BLaER1 (cell line): ENCODE measurements around the gene LUC7L2.
"Not testable (repeated sequence)": the region's sequence is repeated elsewhere in the genome, so short reads cannot be mapped to it uniquely, and the experiment has no call there.

ENCODE experiments used
- H3K27ac ChIP-seq: shearing (Covaris generic); formaldehyde crosslinking; 2 replicates; pipeline ENCODE4 v1.8.1; 2022
- H3K27me3 ChIP-seq: shearing (Covaris generic); formaldehyde crosslinking; 2 replicates; pipeline ENCODE4 v1.8.1; 2022
- H3K36me3 ChIP-seq: shearing (Covaris generic); formaldehyde crosslinking; 2 replicates; pipeline ENCODE4 v1.8.1; 2022
- H3K4me1 ChIP-seq: shearing (Covaris generic); formaldehyde crosslinking; 2 replicates; pipeline ENCODE4 v1.8.1; 2022
- H3K4me2 ChIP-seq: shearing (Covaris generic); formaldehyde crosslinking; 2 replicates; pipeline ENCODE4 v1.8.1; 2022
- H3K4me3 ChIP-seq: shearing (Covaris generic); formaldehyde crosslinking; 2 replicates; pipeline ENCODE4 v1.8.1; 2022
- H3K9ac ChIP-seq: shearing (Covaris generic); formaldehyde crosslinking; 2 replicates; pipeline ENCODE4 v1.8.1; 2022
- H3K9me3 ChIP-seq: shearing (Covaris generic); formaldehyde crosslinking; 2 replicates; pipeline ENCODE4 v1.8.1; 2022
- H4K20me1 ChIP-seq: shearing (Covaris generic); formaldehyde crosslinking; 2 replicates; pipeline ENCODE4 v1.8.1; 2022
- Cebpa-rat ChIP-seq: shearing (Covaris generic); IDR thresholded peaks from 2 replicates; pipeline ENCODE4 v1.8.1; 2022

The LUC7L2 gene

DNA sequence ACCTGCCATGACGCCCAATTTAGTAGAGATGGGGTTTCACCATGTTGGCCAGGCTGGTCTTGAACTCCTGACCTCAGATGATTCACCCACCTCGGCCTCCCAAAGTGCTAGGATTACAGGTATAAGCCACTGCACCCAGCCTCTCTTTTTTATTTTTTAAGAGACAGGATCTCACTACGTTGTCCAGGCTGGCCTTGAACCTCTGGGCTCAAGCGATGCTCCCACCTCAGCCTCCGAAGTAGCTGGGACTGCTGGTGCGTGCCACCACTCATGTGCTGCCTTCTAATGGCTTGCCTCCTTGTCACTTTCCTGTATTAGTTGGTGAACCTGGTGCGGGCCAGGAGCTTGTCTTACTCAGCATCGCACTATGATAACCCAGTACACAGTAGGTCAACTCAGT, 96.8 kb downstream of the LUC7L2 start:
- Histone ChIP-seq H3K4me3 (no peak overlapping the region), H3K36me3 (no peaks in the 10 kb centered on the region)
- TF ChIP-seq Cebpa-rat: no peak

DNA sequence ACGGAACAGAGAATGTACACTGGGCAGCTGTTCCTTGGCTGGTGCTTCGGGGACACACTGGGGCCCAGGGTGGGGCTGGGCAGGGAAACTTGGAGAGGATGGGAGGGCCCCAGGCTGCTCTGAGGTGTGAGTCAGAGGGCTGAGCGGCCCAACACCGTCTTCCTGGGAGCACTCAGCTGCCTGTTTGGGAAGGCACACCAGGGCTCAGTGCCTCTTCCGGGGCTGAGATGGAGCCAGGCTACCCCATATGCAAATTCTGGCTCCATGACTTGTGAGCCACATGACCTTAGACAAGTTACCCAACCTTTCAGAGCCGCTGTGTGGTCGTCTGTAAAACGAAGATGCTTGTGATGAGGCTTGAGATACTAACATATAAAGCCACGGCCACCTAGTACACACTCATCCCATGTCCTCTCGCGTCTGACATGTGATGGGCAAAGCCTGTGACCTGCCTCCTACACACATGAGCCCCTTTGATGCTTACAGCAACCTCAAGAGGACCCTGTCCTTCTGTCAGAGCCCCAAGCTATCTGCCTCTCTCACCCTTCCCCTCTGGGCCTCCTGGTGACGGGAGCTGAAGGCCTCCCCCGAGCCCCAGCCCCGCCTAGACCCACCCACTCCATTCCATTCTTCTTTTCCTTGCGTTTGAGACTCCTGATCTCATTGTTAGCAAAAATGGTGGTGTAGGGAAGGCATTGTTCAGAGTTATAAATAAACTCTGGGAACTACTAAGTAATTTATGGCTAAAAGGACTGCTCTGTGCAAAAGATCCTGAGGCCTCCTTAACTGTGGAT, 97.7 kb downstream of the LUC7L2 start:
- Histone ChIP-seq H3K4me2 (no peak overlapping the region), H3K9me3 (no peaks in the 10 kb centered on the region), H3K9ac (no peak overlapping the region), H3K36me3 (no peaks in the 10 kb centered on the region), H3K27me3 (no peaks in the 10 kb centered on the region), H3K4me1 (no peaks in the 10 kb centered on the region), H4K20me1 (no peaks in the 10 kb centered on the region), H3K27ac (no peak overlapping the region), H3K4me3 (no peak overlapping the region)
- no peak for TF ChIP-seq Cebpa-rat

More for the DNA sequence above, 96.8 kb downstream of the LUC7L2 start:
- no peaks in the 10 kb centered on the region for H4K20me1 ChIP-seq
- no peaks in the 10 kb centered on the region for H3K27me3 ChIP-seq
- H3K27ac ChIP-seq: no peak overlapping the region
- H3K4me2 ChIP-seq: no peak overlapping the region
- no peaks in the 10 kb centered on the region for H3K4me1 ChIP-seq
- H3K9me3 ChIP-seq: no peaks in the 10 kb centered on the region
- H3K9ac ChIP-seq: no peak overlapping the region

DNA sequence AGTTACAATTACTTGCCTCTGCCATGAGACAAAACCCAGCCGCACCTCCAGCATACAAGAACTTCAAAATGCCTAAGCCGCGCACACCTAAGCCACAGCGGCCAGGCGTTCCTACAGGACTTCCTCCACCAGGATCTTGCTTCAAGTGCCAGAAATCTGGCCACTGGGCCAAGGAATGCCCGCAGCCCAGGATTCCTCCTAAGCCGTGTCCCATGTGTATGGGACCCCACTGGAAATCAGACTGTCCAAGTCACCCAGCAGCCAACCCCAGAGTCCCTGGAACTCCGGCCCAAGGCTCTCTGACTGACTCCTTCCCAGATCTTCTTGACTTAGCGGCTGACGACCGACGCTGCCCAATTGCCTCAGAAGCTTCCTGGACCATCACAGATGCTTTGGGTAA, 103.7 kb downstream of the LUC7L2 start:
- H3K4me2 ChIP-seq, H3K9ac ChIP-seq, H3K4me1 ChIP-seq, H3K4me3 ChIP-seq, H3K36me3 ChIP-seq, H4K20me1 ChIP-seq, H3K27ac ChIP-seq, H3K27me3 ChIP-seq: not testable (repeated sequence)
- peaks cover 27% of the 10 kb centered on the region for H3K9me3 ChIP-seq

DNA sequence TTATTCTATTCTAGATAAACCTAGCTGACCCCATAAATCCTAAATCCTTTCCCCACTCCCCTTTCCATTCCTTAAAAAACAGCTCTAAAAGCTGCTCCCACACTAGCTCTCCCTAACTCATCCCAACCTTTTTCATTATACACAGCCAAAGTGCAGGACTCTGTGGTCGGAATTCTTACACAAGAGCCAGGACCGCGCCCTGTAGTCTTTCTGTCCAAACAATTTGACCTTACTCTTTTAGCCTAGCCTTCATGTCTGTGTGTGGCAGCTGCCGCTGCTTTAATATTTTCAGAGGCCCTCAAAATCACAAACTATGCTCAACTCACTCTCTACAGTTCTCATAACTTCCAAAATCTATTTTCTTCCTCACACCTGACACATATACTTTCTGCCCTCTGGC, 104.8 kb downstream of the LUC7L2 start:
- not testable (repeated sequence) for H3K4me1 ChIP-seq, H3K4me3 ChIP-seq, H4K20me1 ChIP-seq, H3K36me3 ChIP-seq, H3K9ac ChIP-seq, H3K27me3 ChIP-seq, H3K4me2 ChIP-seq, H3K27ac ChIP-seq
- H3K9me3 ChIP-seq: peaks cover 27% of the 10 kb centered on the region

DNA sequence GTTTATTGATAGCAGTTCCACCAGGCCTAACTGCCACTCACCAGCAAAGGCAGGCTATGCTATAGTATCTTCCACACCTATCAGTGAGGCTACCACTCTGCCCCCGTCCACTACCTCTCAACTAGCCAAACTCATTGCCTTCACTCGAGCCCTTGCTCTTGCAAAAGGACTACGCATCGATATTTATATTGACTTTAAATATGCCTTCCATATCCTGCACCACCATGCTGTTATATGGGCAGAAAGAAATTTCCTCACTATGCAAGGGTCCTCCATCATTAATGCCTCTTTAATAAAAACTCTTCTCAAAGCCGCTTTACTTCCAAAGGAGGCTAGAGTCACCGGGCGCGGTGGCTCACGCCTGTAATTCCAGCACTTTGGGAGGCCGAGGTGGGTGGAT, 105.4 kb downstream of the LUC7L2 start:
- not testable (repeated sequence) for H4K20me1 ChIP-seq, H3K4me3 ChIP-seq, H3K9ac ChIP-seq, H3K27me3 ChIP-seq, H3K4me2 ChIP-seq, H3K27ac ChIP-seq, H3K4me1 ChIP-seq, H3K36me3 ChIP-seq
- H3K9me3 ChIP-seq: peaks cover 27% of the 10 kb centered on the region

DNA sequence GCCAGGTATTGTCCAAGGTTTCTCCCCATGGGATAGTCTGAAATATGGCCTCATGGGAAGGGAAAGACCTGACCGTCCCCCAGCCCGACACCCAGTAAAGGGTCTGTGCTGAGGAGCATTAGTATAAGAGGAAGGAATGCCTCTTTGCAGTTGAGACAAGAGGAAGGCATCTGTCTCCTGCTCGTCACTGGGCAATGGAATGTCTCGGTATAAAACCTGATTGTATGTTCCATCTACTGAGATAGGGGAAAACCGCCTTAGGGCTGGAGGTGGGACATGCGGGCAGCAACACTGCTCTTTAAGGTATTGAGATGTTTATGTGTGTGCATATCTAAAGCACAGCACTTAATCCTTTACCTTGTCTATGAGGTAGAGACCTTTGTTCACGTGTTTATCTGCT, 108.0 kb downstream of the LUC7L2 start:
- H3K4me1 ChIP-seq, H3K4me3 ChIP-seq: not testable (repeated sequence)
- H3K9me3 ChIP-seq: peaks cover 24% of the 10 kb centered on the region

DNA sequence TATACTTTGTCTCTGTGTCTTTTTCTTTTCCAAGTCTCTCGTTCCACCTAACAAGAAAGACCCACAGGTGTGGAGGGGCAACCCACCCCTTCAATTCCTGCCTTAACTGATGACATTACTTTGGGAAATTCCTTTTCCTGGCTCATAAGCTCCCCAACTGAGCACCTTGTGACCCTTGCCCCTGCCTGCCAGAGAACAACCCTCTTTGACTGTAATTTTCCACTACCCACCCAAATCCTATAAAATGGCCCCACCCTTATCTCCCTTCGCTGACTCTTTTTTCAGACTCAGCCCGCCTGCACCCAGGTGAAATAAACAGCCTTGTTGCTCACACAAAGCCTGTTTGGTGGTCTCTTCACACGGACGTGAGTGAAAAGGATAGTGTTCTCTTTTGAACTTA, 108.6 kb downstream of the LUC7L2 start:
- H3K4me2 ChIP-seq, H3K4me3 ChIP-seq, H3K36me3 ChIP-seq, H3K9ac ChIP-seq, H3K4me1 ChIP-seq, H4K20me1 ChIP-seq, H3K27me3 ChIP-seq, H3K27ac ChIP-seq: not testable (repeated sequence)
- peaks cover 19% of the 10 kb centered on the region for H3K9me3 ChIP-seq

More for the DNA sequence above, 108.0 kb downstream of the LUC7L2 start:
- not testable (repeated sequence) for H3K27me3 ChIP-seq, H4K20me1 ChIP-seq, H3K4me2 ChIP-seq, H3K27ac ChIP-seq, H3K36me3 ChIP-seq, H3K9ac ChIP-seq

DNA sequence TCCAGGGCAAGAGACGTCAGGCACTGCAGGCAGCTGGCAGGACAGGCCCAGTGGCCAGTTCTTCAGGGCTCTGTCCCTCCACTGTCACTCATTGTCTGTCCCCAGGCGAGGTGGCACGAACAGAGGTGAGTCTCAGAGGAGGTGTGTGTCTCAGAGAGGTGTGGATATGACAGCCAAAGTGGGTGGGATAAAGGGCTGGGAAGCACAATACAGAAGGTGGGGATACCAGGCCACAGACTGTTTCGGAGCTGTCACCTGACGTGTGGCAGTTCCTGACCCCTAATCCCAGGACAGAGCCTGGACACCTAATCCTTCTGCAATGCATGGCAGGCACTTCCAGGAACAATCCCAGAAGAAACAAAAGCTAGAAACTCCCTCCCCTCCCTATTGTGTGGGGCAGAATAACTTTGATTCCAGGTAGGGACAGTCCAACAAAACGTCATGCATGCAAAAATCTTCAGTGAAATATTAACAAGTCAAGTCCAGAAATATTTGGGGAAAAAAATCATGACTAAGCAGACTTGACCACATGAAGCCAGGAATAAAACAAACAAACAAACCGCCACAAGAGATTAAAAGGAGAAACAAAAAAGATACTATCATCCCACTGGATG, 112.2 kb downstream of the LUC7L2 start:
- Histone ChIP-seq H3K27me3 (no peaks in the 10 kb centered on the region), H4K20me1 (no peaks in the 10 kb centered on the region), H3K9me3 (peaks cover 12% of the 10 kb centered on the region), H3K4me2 (no peak overlapping the region), H3K27ac (no peak overlapping the region), H3K4me1 (no peaks in the 10 kb centered on the region), H3K9ac (no peak overlapping the region), H3K4me3 (no peak overlapping the region), H3K36me3 (no peaks in the 10 kb centered on the region)
- TF ChIP-seq Cebpa-rat: no peak
